Measurements from ENCODE around the gene CARD9. TPM values are rescaled to one million over a fixed set of nuclear protein-coding genes. Genes with fewer than 3 reads are reported as not detected.

Gene CARD9
- total RNA-seq, 3 donors from 2014 or later (not counting 1 experiment from before 2014, with no cell fraction given) = 1.6 to 4.2 (median 4.0) TPM

GRCh38 chr9:136359774-136360718 lies 13.4 kb downstream of the CARD9 start:
- Histone ChIP-seq H3K9me3 (ENCODE audit: control insufficient read depth, insufficient read depth, low read length) (no peaks in the 10 kb centered on the region), H3K27ac (ENCODE audit: low read length) (no peak overlapping the region), H3K4me3 (ENCODE audit: low read length) (no peak overlapping the region), H3K27me3 (ENCODE audit: control insufficient read depth, insufficient read depth, low read length) (no peaks in the 10 kb centered on the region), H3K36me3 (ENCODE audit: control insufficient read depth, insufficient read depth, low read length) (peaks cover 2% of the 10 kb centered on the region), H3K4me1 (ENCODE audit: control insufficient read depth, insufficient read depth, low read length) (peaks cover 22% of the 10 kb centered on the region)
- Mint-ChIP-seq H3K27ac (peak overlapping the region in 1 of 2 donors; percentile 51), H3K9me3 (no peaks in the 10 kb centered on the region), H3K27me3 (ENCODE audit: low read depth in 2 of 2) (no peaks in the 10 kb centered on the region), H3K4me1 (peaks cover 0 to 5% of the 10 kb centered on the region in 2 donors), H3K4me3 (no peak overlapping the region), H3K36me3 (no peaks in the 10 kb centered on the region)
- ATAC-seq (no peak), DNase-seq (no peak)
- WGBS (ENCODE audit: insufficient coverage) = 91% methylated on average over 38 of the region's 38 CpGs
- no peak for TF ChIP-seq CTCF (IDR thresholded peaks at IDR 0.05)
- intact Hi-C loops (cut with micrococcal nuclease) = loop anchor here (10.0 kb wide), 1 partner anchor 45 kb away; no protein-coding TSS in a partner anchor

GRCh38 chr9:136358888-136359287 lies 14.6 kb downstream of the CARD9 start:
- 68% methylated on average over 2 of the region's 2 CpGs for WGBS (ENCODE audit: insufficient coverage)
- Histone ChIP-seq H3K36me3 (ENCODE audit: control insufficient read depth, insufficient read depth, low read length) (peaks cover 2% of the 10 kb centered on the region), H3K27ac (ENCODE audit: low read length) (no peak overlapping the region), H3K4me1 (ENCODE audit: control insufficient read depth, insufficient read depth, low read length) (peaks cover 12% of the 10 kb centered on the region), H3K4me3 (ENCODE audit: low read length) (no peak overlapping the region), H3K27me3 (ENCODE audit: control insufficient read depth, insufficient read depth, low read length) (no peaks in the 10 kb centered on the region), H3K9me3 (ENCODE audit: control insufficient read depth, insufficient read depth, low read length) (no peaks in the 10 kb centered on the region)
- no peaks in the 10 kb centered on the region for H3K36me3 Mint-ChIP-seq
- ATAC-seq = no peak
- intact Hi-C loops (cut with micrococcal nuclease) = no loop called here
- no peak overlapping the region for H3K27ac Mint-ChIP-seq
- H3K27me3 Mint-ChIP-seq (ENCODE audit: low read depth in 2 of 2) = no peaks in the 10 kb centered on the region
- DNase-seq = no peak
- no peak for TF ChIP-seq CTCF (IDR thresholded peaks at IDR 0.05)
- H3K4me3 Mint-ChIP-seq = no peak overlapping the region
- H3K9me3 Mint-ChIP-seq = no peaks in the 10 kb centered on the region
- peaks cover 0 to 5% of the 10 kb centered on the region in 2 donors for H3K4me1 Mint-ChIP-seq

- WGBS (ENCODE audit: insufficient coverage) = 93% methylated on average over 29 of the region's 29 CpGs
- no peaks in the 10 kb centered on the region for H3K27me3 Mint-ChIP-seq (ENCODE audit: low read depth in 2 of 2)
- H3K36me3 ChIP-seq (ENCODE audit: control insufficient read depth, insufficient read depth, low read length) = peaks cover 2% of the 10 kb centered on the region
- no peaks in the 10 kb centered on the region for H3K9me3 Mint-ChIP-seq
- H3K27ac Mint-ChIP-seq = no peak overlapping the region
- no peak overlapping the region for H3K4me3 ChIP-seq (ENCODE audit: low read length)
- no peaks in the 10 kb centered on the region for H3K36me3 Mint-ChIP-seq
- TF ChIP-seq CTCF (IDR thresholded peaks at IDR 0.05) = no peak
- H3K27ac ChIP-seq (ENCODE audit: low read length) = no peak overlapping the region
- H3K4me1 Mint-ChIP-seq = peaks cover 0 to 5% of the 10 kb centered on the region in 2 donors
- no peaks in the 10 kb centered on the region for H3K9me3 ChIP-seq (ENCODE audit: control insufficient read depth, insufficient read depth, low read length)
- no peak overlapping the region for H3K4me3 Mint-ChIP-seq
- no peak for ATAC-seq
- no peaks in the 10 kb centered on the region for H3K27me3 ChIP-seq (ENCODE audit: control insufficient read depth, insufficient read depth, low read length)
- DNase-seq = no peak
- peaks cover 8% of the 10 kb centered on the region for H3K4me1 ChIP-seq (ENCODE audit: control insufficient read depth, insufficient read depth, low read length)
- intact Hi-C loops (cut with micrococcal nuclease) = no loop called here
Measured at GRCh38 chr9:136358016-136358415, 15.5 kb downstream of the CARD9 start.
